Measurements from ENCODE around the gene RESP18. TPM values are rescaled to one million over a fixed set of nuclear protein-coding genes. Genes with fewer than 3 reads are reported as not detected.

The RESP18 gene
- total and polyA plus RNA-seq, 9 donors = not detected

DNA sequence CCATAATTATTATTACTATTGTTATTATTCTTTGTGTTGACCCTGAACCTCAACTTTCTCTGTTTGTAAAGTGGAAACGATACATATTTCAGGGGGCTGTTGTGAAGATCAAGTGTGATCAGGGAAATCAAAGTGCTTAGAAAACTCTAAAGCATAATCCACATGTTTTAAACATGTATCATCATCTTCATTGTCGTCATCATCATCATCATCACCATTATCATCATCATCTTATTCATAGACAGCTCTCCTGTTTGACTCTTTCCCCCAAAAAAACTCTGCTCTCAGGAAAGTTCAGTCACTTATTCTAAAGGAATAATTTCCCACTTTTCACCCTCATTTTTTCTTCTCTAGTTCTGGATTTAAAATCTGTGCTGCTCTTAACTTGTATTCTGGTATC lies 28.3 kb downstream of the RESP18 start:
- peaks cover 51% of the 10 kb centered on the region for H3K27me3 ChIP-seq (ENCODE audit: control insufficient read depth, insufficient read depth, low read length)
- DNase-seq = no peak
- WGBS (ENCODE audit: insufficient coverage) = 44% methylated on average over 1 of the region's 2 CpGs
- no peak overlapping the region for H3K4me3 ChIP-seq (ENCODE audit: low read length)
- H3K27ac ChIP-seq (ENCODE audit: low read length) = no peak overlapping the region
- no peaks in the 10 kb centered on the region for H3K36me3 ChIP-seq (ENCODE audit: control insufficient read depth, insufficient read depth, low read length)
- peaks cover 3% of the 10 kb centered on the region for H3K4me1 ChIP-seq (ENCODE audit: control insufficient read depth, insufficient read depth, low read length)
- H3K9me3 ChIP-seq (replicated peaks; ENCODE audit: control insufficient read depth, low read depth, low read length) = no peaks in the 10 kb centered on the region

GRCh38 chr2:219302412-219302968 lies 30.1 kb downstream of the RESP18 start:
- Histone ChIP-seq H3K4me1 (ENCODE audit: control insufficient read depth, insufficient read depth, low read length) (peaks cover 3% of the 10 kb centered on the region), H3K4me3 (ENCODE audit: low read length) (no peak overlapping the region), H3K36me3 (ENCODE audit: control insufficient read depth, insufficient read depth, low read length) (no peaks in the 10 kb centered on the region), H3K27me3 (ENCODE audit: control insufficient read depth, insufficient read depth, low read length) (peaks cover 45% of the 10 kb centered on the region), H3K27ac (ENCODE audit: low read length) (no peak overlapping the region), H3K9me3 (replicated peaks; ENCODE audit: control insufficient read depth, low read depth, low read length) (no peaks in the 10 kb centered on the region)
- DNase-seq = no peak
- WGBS (ENCODE audit: insufficient coverage) = 60% methylated on average over 11 of the region's 11 CpGs

DNA sequence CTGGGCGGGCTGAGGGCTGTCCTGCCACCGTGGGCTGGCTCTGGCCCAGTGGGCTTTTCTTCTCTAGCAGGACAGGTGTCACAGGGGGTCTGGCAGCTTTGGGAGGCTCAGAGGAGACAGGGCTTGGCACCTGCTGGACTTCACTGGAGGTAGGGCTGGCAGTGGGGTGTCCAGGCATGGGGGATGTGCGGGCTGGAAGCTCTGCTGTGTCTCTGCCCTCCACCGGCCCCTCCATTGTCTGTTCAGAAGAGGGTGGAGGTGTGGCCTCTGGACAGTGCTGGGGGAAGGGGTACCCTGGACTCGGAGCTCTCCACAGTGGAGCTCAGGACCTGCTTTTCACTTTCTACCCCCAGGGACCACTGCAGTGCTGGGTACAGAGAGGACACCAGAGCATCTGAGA lies 32.5 kb downstream of the RESP18 start:
- Histone ChIP-seq H3K9me3 (replicated peaks; ENCODE audit: control insufficient read depth, low read depth, low read length) (no peaks in the 10 kb centered on the region), H3K27ac (ENCODE audit: low read length) (no peak overlapping the region), H3K36me3 (ENCODE audit: control insufficient read depth, insufficient read depth, low read length) (no peaks in the 10 kb centered on the region), H3K4me1 (ENCODE audit: control insufficient read depth, insufficient read depth, low read length) (peaks cover 7% of the 10 kb centered on the region), H3K27me3 (ENCODE audit: control insufficient read depth, insufficient read depth, low read length) (peaks cover 40% of the 10 kb centered on the region), H3K4me3 (ENCODE audit: low read length) (no peak overlapping the region)
- 57% methylated on average over 3 of the region's 5 CpGs for WGBS (ENCODE audit: insufficient coverage)
- no peak for DNase-seq

DNA sequence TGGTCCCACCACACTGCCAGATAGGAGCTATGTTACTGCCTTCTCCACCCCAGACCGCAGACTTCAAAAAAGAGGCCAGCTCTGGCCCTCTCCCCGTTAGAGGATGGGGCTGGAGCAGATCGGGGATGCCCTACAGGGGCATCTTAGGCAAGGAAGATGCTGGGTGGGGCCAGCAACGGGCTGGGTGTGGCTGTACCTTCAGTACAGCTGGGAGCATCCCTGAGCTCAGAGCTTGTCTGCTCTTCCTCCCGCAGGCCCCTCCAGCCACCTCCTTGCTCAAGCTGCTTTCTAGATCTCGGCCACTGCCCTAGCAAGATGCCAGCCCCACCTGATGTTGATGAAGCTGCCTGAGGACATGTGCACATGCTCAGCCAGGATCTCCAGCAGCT lies 33.2 kb downstream of the RESP18 start:
- no peaks in the 10 kb centered on the region for H3K36me3 ChIP-seq (ENCODE audit: control insufficient read depth, insufficient read depth, low read length)
- peaks cover 40% of the 10 kb centered on the region for H3K27me3 ChIP-seq (ENCODE audit: control insufficient read depth, insufficient read depth, low read length)
- no peak overlapping the region for H3K4me3 ChIP-seq (ENCODE audit: low read length)
- WGBS (ENCODE audit: insufficient coverage) = 71% methylated on average over 5 of the region's 6 CpGs
- no peaks in the 10 kb centered on the region for H3K9me3 ChIP-seq (replicated peaks; ENCODE audit: control insufficient read depth, low read depth, low read length)
- DNase-seq = no peak
- H3K27ac ChIP-seq (ENCODE audit: low read length) = no peak overlapping the region
- H3K4me1 ChIP-seq (ENCODE audit: control insufficient read depth, insufficient read depth, low read length) = peaks cover 11% of the 10 kb centered on the region

GRCh38 chr2:219298759-219299371 lies 33.7 kb downstream of the RESP18 start:
- WGBS (ENCODE audit: insufficient coverage) = 22% methylated on average over 12 of the region's 15 CpGs
- H3K4me1 ChIP-seq (ENCODE audit: control insufficient read depth, insufficient read depth, low read length) = peaks cover 16% of the 10 kb centered on the region

GRCh38 chr2:219297766-219298456 lies 34.6 kb downstream of the RESP18 start:
- peak; percentile 4 for DNase-seq
- Histone ChIP-seq H3K4me1 (ENCODE audit: control insufficient read depth, insufficient read depth, low read length) (peaks cover 19% of the 10 kb centered on the region), H3K27me3 (ENCODE audit: control insufficient read depth, insufficient read depth, low read length) (peaks cover 40% of the 10 kb centered on the region), H3K9me3 (replicated peaks; ENCODE audit: control insufficient read depth, low read depth, low read length) (no peaks in the 10 kb centered on the region), H3K4me3 (ENCODE audit: low read length) (no peak overlapping the region), H3K27ac (ENCODE audit: low read length) (no peak overlapping the region), H3K36me3 (ENCODE audit: control insufficient read depth, insufficient read depth, low read length) (no peaks in the 10 kb centered on the region)
- WGBS (ENCODE audit: insufficient coverage) = 83% methylated on average over 8 of the region's 14 CpGs

More at GRCh38 chr2:219298759-219299371, 33.7 kb downstream of the RESP18 start:
- H3K9me3 ChIP-seq (replicated peaks; ENCODE audit: control insufficient read depth, low read depth, low read length) = no peaks in the 10 kb centered on the region
- peak; percentile 83 for DNase-seq
- H3K27ac ChIP-seq (ENCODE audit: low read length) = no peak overlapping the region
- H3K4me3 ChIP-seq (ENCODE audit: low read length) = no peak overlapping the region
- H3K27me3 ChIP-seq (ENCODE audit: control insufficient read depth, insufficient read depth, low read length) = peaks cover 40% of the 10 kb centered on the region
- H3K36me3 ChIP-seq (ENCODE audit: control insufficient read depth, insufficient read depth, low read length) = no peaks in the 10 kb centered on the region

DNA sequence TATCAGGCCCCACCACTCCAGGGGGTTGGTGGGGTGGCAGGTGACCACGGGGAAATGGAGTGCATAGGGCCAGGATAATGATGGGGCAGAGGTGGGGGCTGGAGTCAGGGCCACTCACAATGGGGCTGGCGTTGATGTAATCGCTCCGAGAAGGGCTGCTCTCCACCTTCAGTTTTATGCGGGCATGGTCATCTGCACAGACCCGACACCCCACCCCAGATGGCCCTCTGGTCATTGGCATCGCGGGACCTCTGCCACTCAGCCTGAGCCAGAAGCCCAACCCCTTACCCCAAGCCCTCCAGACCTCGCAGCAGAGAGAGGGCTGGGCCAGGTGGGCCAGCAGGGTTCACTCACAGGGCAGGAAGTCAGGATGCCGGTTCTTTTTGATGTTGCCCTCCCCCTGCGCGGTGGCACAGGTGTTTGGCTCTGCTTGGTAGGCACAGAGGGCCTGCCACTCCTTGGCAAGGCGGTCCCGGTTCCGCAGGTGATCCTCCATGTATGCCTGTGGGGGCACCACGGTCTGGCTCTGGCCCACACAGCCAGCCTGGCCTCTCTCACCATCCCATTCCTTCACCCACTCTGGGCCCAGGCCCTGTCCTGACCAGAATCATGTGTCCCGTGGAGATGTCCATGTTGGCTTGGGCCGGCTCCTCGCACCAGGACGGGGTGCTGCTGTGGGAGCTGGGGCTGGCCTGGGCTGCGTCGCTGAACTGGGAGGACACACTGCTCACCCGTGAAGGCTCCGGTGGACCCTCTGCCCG lies 35.7 kb downstream of the RESP18 start:
- Histone ChIP-seq H3K36me3 (ENCODE audit: control insufficient read depth, insufficient read depth, low read length) (no peaks in the 10 kb centered on the region), H3K4me3 (ENCODE audit: low read length) (no peak overlapping the region), H3K4me1 (ENCODE audit: control insufficient read depth, insufficient read depth, low read length) (peaks cover 19% of the 10 kb centered on the region), H3K27me3 (ENCODE audit: control insufficient read depth, insufficient read depth, low read length) (peaks cover 30% of the 10 kb centered on the region), H3K27ac (ENCODE audit: low read length) (no peak overlapping the region), H3K9me3 (replicated peaks; ENCODE audit: control insufficient read depth, low read depth, low read length) (no peaks in the 10 kb centered on the region)
- 85% methylated on average over 24 of the region's 25 CpGs for WGBS (ENCODE audit: insufficient coverage)
- peak; percentile 3 for DNase-seq

DNA sequence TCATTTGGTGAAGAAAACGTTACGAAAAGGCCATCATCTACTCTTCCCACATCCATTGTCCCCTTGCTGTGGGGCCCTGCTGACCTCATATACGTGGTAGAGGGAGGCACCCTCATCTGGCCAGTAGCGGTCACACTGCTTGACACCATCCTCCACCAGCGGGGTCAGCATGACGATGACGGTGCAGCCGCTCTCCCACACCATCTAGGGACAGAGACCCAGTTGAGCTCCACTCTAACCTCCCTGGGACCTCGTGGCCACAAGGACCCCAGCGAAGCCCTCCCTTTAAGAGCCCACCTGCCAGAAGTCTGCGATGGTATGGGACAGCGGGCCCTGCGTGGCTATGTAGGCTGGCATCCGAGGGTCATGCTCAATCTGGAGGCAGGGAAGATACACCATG lies 36.4 kb downstream of the RESP18 start:
- peak; percentile 2 for DNase-seq
- no peak overlapping the region for H3K27ac ChIP-seq (ENCODE audit: low read length)
- peaks cover 19% of the 10 kb centered on the region for H3K4me1 ChIP-seq (ENCODE audit: control insufficient read depth, insufficient read depth, low read length)
- WGBS (ENCODE audit: insufficient coverage) = 88% methylated on average over 10 of the region's 14 CpGs
- H3K4me3 ChIP-seq (ENCODE audit: low read length) = no peak overlapping the region
- H3K9me3 ChIP-seq (replicated peaks; ENCODE audit: control insufficient read depth, low read depth, low read length) = no peaks in the 10 kb centered on the region
- peaks cover 25% of the 10 kb centered on the region for H3K27me3 ChIP-seq (ENCODE audit: control insufficient read depth, insufficient read depth, low read length)
- H3K36me3 ChIP-seq (ENCODE audit: control insufficient read depth, insufficient read depth, low read length) = no peaks in the 10 kb centered on the region

DNA sequence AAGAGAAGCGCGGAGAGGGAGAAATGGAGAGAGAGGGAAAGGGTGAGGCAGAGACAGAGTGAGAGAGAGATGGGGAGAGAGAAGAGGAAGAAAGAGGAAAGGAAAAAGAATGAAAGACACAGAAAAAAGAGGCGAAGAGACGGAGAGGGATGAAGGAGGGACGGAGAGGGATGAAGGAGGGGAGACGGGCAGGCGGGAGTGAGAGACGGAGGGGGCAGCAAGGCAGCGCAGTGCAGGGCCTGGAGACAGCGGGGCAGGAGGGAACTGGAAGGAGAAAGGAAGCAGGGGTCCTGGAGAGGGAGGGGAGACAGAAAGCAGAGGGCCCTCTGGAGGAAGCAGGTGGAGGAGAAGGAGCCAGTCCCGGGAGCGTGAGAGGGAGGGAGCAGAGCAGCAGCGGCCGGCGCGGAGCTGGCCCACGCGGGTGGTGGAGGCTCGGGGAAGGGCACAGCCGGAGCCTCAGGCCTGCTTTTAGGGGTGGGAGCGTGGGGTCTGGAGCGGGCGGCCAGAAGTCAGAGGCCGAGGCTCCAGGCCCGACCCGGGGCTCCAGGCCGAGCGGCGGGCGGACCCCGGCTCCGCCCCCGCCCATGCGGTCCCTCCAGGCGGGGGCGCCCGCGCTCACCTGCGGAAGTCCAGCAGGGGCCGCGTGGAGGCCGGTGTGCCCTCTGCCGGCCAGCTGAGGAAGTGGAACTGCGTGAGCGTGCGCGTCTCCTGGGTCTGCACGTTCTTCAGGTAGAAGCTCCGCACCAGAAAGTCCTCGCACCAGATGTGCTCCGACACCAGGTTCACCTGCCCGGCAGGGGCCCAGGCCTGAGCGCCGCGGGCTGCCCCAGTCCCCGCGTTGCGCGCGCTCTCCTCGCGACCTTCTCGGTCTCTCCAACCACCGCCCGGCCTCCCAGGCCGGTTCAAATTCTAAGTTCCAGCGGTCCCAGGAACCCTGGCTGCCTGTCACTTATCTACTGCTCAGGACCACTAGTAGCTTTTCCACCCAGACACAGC lies 37.9 kb downstream of the RESP18 start:
- DNase-seq = peak; percentile 90
- peak overlapping the region; percentile 58 for H3K4me3 ChIP-seq (ENCODE audit: low read length)
- peaks cover 30% of the 10 kb centered on the region for H3K4me1 ChIP-seq (ENCODE audit: control insufficient read depth, insufficient read depth, low read length)
- H3K36me3 ChIP-seq (ENCODE audit: control insufficient read depth, insufficient read depth, low read length) = no peaks in the 10 kb centered on the region
- WGBS (ENCODE audit: insufficient coverage) = 3% methylated on average over 67 of the region's 67 CpGs
- peaks cover 12% of the 10 kb centered on the region for H3K27me3 ChIP-seq (ENCODE audit: control insufficient read depth, insufficient read depth, low read length)
- no peaks in the 10 kb centered on the region for H3K9me3 ChIP-seq (replicated peaks; ENCODE audit: control insufficient read depth, low read depth, low read length)
- H3K27ac ChIP-seq (ENCODE audit: low read length) = peak overlapping the region; percentile 60

Data from muscle of leg (tissue), 11 donors.